KOPT-K1 (cell line): ENCODE data around the gene YAP1.

ENCODE experiments used
- H3K27ac ChIP-seq: fragments of 200-600 bp; sonication (generic); 2 replicates; pipeline ENCODE4 v1.5.1; 2016; ENCODE audit warnings: antibody characterized with exemption, mild to moderate bottlenecking, low read depth, low read length; ENCODE audit not compliant: poor library complexity, severe bottlenecking
- H3K36me3 ChIP-seq: fragments of 200-600 bp; sonication (generic); 2 replicates; pipeline ENCODE4 v1.5.1; 2017; ENCODE audit warnings: antibody characterized with exemption, mild to moderate bottlenecking, low read length, moderate library complexity; ENCODE audit not compliant: insufficient read depth
- H3K9me3 ChIP-seq: fragments of 200-600 bp; sonication (generic); 2 replicates; pipeline ENCODE4 v1.5.1; 2017; ENCODE audit warnings: antibody characterized with exemption, low read length, mild to moderate bottlenecking; ENCODE audit not compliant: insufficient read depth, poor library complexity, severe bottlenecking

YAP1 gene

DNA sequence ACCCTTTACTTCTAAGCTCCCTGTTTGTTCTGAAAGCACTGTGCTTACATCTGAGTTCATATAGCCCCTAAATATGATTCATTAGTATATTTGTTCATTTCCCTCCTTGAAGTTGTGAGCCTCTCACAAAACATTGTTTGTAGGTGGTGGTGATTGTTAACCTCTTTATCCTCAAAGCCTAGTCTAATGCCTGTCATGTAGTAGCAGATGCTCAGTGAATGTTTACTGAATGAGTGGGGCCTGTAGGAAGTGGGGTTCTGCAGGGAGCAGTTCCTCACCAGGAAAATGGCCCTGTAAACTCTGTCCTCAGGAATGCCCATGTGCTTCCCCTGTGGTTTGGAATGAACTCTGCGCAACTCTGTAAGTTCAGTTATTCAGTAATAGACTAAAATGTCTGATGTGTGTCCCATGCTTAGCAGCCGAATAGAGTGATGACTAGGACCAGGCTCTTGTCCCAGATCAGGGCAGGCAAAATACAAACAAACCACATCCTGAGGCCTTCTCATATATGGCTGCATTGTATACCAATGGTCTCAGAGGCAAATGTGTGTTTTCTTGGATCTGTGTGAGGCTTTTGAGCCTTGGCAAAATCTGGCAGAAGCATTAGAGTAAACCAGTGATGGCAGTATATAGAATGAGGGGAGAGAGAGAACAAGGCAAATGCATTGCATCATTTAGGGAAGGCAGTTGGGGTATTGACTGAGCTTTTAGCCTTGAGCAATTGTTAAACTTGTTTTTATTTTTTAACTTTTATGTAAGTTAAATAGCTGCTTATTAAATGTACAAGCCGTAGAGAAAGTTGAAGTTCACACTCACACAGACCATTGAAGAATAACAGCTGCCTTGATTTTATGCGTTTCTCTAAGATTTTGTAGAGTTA is 115.7 kb downstream of the YAP1 start:
- H3K36me3 ChIP-seq = no peaks in the 10 kb centered on the region
- no peaks in the 10 kb centered on the region for H3K9me3 ChIP-seq
- H3K27ac ChIP-seq = no peak overlapping the region

DNA sequence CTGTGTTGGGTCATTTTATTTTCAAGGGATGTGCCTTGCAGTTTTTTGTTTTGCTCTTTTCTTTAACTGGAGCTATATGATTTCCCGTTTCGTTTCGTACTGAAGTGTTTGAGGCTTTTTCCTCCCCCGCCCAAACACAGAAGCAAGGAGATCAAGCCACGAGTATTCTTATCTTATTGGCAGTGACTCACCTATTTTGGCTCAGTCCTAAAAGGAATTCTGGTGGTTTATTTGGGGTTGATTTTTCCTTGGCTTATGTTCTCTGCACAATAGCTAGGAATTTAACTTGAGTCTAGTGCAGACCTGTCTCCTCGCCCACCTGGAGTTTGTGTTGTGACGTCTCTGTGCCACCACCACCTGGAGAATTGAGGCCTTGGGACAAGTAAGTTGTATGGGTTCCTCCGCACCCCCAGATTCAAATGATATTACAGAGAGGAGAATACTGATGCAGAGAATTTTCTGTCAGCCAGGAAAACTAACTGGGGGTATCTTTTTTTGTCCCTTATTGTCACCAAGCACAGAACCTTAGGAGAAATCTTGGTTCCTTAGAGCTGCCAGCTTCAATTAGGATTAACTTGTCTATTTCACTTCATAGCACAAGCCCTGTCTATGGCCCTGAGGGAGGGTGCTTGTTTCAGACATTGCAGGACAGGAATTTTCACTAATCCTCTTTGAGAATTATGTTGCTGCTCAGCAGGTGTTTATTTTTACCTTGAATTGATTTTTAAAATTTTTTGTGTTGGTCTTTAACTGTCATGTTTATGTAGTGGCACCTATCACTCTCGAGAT is 116.6 kb downstream of the YAP1 start:
- H3K9me3 ChIP-seq = no peaks in the 10 kb centered on the region
- H3K36me3 ChIP-seq = no peaks in the 10 kb centered on the region
- no peak overlapping the region for H3K27ac ChIP-seq

DNA sequence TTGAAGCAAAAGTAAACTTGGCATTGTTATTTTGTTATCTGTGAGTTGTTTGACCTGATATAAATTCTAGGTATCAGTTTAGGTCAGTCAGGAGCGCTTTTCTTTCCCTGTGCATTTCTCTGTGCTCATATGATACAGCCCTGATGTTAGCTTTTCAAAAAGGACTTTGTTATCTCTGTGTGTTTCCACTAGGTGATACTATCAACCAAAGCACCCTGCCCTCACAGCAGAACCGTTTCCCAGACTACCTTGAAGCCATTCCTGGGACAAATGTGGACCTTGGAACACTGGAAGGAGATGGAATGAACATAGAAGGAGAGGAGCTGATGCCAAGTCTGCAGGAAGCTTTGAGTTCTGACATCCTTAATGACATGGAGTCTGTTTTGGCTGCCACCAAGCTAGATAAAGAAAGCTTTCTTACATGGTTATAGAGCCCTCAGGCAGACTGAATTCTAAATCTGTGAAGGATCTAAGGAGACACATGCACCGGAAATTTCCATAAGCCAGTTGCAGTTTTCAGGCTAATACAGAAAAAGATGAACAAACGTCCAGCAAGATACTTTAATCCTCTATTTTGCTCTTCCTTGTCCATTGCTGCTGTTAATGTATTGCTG is 119.4 kb downstream of the YAP1 start:
- Histone ChIP-seq H3K36me3 (no peaks in the 10 kb centered on the region), H3K9me3 (no peaks in the 10 kb centered on the region), H3K27ac (no peak overlapping the region)

DNA sequence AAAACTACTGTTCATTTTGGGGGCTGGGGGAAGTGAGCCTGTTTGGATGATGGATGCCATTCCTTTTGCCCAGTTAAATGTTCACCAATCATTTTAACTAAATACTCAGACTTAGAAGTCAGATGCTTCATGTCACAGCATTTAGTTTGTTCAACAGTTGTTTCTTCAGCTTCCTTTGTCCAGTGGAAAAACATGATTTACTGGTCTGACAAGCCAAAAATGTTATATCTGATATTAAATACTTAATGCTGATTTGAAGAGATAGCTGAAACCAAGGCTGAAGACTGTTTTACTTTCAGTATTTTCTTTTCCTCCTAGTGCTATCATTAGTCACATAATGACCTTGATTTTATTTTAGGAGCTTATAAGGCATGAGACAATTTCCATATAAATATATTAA is 119.9 kb downstream of the YAP1 start:
- Histone ChIP-seq H3K36me3 (no peaks in the 10 kb centered on the region), H3K9me3 (no peaks in the 10 kb centered on the region), H3K27ac (no peak overlapping the region)

DNA sequence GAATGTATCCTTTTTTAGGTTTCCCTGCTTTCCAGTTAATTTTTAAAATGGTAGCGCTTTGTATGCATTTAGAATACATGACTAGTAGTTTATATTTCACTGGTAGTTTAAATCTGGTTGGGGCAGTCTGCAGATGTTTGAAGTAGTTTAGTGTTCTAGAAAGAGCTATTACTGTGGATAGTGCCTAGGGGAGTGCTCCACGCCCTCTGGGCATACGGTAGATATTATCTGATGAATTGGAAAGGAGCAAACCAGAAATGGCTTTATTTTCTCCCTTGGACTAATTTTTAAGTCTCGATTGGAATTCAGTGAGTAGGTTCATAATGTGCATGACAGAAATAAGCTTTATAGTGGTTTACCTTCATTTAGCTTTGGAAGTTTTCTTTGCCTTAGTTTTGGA is 120.7 kb downstream of the YAP1 start:
- no peak overlapping the region for H3K27ac ChIP-seq
- H3K9me3 ChIP-seq = no peaks in the 10 kb centered on the region
- H3K36me3 ChIP-seq = no peaks in the 10 kb centered on the region

DNA sequence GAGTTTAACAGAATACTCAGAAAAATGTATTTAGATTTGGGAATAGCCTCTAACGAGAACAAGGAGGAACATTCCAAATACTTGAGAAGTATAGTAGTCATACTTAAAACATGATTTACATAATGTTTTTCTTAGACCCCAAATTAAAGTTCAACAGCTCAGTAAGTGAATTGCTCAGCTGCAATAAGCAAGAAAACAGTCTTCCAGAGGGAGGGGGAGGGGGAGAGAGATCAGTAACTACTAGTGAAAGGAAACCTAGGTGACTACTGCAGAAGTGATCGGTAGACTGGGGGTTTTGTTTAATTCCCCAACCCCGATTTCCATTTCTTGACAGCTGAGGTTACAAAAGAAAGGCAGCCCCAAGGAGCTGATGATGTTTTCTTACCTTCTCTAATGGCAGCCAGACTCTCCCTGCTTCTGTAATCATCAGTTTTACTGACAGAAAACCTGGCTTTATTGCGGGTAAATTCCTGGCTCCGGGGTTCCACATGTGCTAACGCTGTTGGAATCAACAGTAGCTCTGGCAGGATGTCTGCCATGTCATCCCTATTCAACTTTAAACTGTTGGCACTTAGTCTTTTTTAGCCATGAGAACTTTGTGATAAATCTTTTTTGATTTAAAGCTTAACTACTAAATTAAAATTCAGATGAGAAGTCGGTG is 124.7 kb downstream of the YAP1 start:
- Histone ChIP-seq H3K36me3 (no peaks in the 10 kb centered on the region), H3K9me3 (no peaks in the 10 kb centered on the region), H3K27ac (no peak overlapping the region)

DNA sequence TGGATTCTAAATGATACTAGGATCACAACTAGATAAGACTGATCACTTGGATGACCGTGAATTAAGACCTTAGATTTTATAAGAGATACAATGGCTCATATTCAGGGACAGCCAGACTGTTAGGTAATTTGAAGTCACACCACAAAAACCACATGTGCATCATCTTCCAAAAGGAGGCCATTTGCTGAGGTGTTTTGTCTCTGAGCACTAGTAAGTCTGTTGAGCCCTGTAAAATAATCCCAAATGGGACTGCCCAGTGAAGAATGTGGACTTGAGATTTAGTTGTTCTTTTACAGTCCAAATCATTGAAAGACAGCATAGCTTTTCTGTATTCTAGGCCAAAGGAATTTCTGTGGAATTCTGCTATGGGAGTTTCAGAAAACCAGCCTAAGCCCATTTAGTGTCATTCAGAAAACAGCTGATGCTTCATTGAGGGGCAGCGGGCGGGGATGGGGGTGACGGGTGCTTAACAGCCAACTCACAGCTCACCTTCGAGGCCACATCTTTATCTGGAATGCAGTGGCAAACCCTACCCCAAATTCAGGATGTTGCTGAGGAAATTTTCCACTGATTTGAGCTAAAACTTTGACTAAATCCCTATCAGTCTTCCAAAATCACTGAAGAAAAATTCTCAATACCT is 127.0 kb downstream of the YAP1 start:
- Histone ChIP-seq H3K27ac (no peak overlapping the region), H3K9me3 (no peaks in the 10 kb centered on the region), H3K36me3 (no peaks in the 10 kb centered on the region)

DNA sequence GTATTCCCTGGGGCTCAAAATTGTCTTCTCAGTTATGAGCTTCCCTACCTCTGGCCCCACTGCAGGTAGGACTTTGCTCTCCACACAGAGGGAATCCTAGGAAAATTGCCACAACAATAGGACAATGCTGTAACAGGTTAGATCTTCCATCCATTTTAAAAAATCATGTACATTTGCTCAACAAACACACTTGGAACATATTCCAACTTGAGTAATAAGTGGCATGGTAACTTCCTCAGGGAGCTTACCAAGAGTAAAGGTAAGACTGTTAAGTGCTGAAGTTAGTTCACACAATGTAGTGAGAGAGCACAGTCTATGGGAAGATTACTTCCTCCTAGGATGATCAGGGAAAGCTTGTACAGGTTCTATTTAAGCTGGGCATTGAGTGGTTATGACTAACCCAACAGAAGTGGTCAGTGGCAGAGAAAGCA is 128.2 kb downstream of the YAP1 start:
- no peak overlapping the region for H3K27ac ChIP-seq
- H3K9me3 ChIP-seq = no peaks in the 10 kb centered on the region
- no peaks in the 10 kb centered on the region for H3K36me3 ChIP-seq

DNA sequence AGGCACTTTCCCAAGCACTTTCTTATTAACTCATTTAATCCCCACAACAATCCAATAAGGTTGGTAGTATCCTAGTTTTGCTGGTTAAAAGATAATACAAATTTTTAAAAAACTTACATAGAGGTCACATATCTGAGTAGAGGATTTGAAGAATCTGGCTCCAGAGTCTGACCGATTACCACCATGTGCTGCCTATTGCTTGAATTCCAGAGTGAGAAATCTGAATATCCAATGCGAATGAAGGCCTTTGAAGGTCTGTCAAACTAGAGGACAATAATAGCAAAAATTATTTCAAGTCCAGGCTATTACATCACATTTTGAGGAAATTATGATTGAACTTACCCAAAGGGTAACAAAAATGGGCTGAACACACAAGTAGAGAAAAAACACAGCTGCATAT is 129.2 kb downstream of the YAP1 start:
- Histone ChIP-seq H3K36me3 (no peaks in the 10 kb centered on the region), H3K27ac (no peak overlapping the region), H3K9me3 (no peaks in the 10 kb centered on the region)

DNA sequence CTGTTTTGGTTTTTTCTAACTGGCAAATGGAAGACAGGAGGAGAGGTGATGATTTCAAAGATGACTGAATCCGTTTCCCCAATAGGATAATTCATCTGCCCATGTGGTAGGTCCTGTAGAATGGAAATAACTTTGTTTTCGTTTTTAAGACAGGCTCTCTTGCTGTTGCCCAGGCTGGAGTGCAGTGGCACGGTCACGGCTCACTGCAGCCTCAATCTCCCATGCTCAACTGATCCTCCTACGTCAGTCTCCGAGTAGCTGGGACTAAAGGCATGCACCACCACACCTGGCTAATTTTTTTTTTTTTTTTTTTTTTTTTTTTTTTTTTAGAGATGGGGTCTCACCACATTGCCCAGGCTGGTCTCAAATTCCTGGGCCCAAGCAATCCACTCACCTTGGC is 129.7 kb downstream of the YAP1 start:
- H3K36me3 ChIP-seq = no peaks in the 10 kb centered on the region
- H3K27ac ChIP-seq = no peak overlapping the region
- no peaks in the 10 kb centered on the region for H3K9me3 ChIP-seq

DNA sequence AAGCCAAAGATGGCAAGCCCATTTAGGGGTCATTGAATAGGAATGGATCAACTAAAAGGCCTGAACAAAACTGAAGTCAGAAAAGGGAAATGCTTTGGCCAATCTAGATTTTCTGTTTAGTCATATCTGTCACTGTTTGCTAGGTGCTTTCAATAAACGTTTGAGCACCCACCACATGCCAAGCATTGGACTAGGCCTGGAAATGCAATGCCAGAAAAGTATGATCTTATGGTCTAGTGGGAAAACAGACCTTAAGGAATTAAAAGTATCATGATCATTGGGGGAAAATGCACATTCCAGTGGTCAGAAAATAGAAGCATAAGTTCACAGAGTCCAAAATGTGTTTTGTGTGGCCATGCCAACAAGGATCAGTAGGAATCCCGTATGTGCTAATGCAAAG is 130.3 kb downstream of the YAP1 start:
- Histone ChIP-seq H3K27ac (no peak overlapping the region), H3K9me3 (no peaks in the 10 kb centered on the region), H3K36me3 (no peaks in the 10 kb centered on the region)

DNA sequence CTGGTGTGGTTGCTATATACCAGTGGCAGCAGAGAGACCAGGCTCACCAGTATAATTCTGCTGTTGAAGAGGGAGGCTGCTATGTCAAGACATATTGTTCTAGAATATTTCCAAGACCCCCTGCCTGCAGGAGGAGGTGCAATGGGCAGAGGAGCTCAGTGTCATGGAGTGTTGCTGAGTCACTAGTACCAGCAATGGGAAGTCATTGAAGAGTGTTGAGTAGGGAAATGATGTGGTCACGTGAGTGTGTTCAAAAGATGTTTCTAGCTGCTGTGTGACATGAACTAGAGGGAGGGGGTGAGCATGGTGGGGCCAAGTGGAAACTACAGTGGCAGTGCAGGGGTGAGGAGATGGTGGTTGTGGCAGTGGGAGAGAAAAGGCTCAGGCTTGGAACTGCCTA is 130.8 kb downstream of the YAP1 start:
- Histone ChIP-seq H3K36me3 (no peaks in the 10 kb centered on the region), H3K9me3 (no peaks in the 10 kb centered on the region), H3K27ac (no peak overlapping the region)

DNA sequence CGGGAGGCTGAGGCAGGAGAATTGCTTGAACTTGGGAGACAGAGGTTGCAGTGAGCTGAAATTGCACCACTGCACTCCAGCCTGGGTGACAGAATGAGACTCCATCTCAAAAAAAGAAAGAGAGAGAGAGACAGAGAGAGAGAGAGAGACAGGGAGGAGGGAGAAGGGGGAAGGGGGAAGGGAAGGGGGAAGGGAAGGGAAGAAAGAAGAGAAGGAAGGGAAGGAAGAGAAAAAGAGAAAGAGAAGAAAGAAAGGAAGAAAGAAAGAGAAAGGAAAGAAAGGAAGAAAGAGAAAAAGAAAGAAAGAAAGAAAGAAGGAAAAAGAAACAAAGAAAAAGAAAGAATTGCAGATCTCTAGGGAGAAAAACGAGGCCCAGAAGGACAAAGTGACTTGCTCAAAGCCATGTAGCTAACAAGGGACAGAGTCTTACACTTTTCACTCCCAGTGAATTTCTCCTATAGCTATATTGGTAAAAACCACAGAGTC is 133.2 kb downstream of the YAP1 start:
- Histone ChIP-seq H3K36me3 (no peaks in the 10 kb centered on the region), H3K27ac (no peak overlapping the region), H3K9me3 (no peaks in the 10 kb centered on the region)

DNA sequence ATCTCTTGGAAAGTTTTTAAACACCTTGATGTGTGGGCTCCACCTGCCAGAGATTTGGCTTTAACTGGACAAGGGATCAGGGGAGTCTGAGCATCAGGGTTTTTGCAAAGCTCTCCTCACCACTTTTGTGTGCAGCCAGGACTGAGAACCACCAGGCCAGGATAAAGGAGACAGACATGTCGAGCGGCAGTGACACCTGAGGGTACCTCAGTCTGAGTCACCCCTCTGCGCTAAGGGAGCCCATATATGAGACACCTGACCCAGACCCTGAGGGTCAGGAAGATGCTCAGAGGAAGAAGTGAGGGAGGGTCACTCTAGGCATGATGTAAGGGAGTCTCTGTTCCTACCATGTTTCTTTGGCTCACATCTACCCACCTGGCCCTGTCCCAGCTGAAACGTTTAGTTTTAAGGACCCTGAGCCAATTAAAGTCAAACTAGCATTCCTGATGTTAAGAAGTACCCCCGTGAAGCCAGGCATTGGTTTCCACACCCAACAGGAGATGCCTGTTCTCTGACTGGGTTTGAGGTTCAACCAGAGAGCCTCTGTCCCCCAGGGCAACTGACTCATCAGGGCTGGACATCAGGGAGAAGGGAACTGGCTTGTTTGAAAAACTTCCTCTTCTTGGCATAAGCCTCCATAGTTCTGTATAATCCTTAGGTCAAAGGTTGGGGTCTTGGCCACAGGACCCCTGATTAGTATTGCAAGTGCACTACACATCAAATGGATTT is 134.6 kb downstream of the YAP1 start:
- no peaks in the 10 kb centered on the region for H3K9me3 ChIP-seq
- no peaks in the 10 kb centered on the region for H3K36me3 ChIP-seq
- no peak overlapping the region for H3K27ac ChIP-seq
